ENCODE measurements around the gene ABI3BP. TPM values are rescaled to one million over a fixed set of nuclear protein-coding genes. Genes with fewer than 3 reads are reported as not detected.

Gene ABI3BP
- total RNA-seq, 1 experiment from 2014 or later = 0.28 TPM

DNA sequence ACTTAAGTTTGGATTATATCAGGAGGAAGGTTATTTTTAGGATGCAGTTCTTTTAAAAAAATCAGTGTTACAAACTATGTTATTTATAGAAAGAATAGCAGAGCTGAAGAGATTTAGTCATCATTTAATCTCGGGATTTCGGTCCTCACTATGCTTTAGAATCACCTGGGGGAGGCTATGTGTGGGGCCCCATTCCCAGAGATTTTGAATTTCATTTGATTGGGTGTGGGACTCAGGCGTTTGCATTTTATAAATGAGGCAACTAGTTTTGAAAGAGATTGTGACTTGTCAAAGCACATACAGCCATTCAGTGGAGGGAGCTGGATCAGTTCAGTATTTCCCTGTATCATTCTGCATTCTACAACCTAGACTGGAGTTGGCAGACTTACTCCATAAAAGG, 247.1 kb downstream of the ABI3BP start:
- peaks cover 16 to 57% (median 52%) of the 10 kb centered on the region in 3 experiments; a peak in 6 of 7 replicates for H3K36me3 Mint-ChIP-seq (ENCODE audit: insufficient read depth in 1 of 3, low read depth in 3 of 3)

More for the DNA sequence above, 247.1 kb downstream of the ABI3BP start:
- Histone ChIP-seq H3K4me2 (ENCODE audit: insufficient read depth, insufficient read length, low read length) (no peak overlapping the region), H3K27ac (ENCODE audit: insufficient read length, low read depth, low read length) (no peak overlapping the region), H3K56ac (ENCODE audit: insufficient read length, low read depth, low read length) (no peak overlapping the region), H3K23me2 (ENCODE audit: insufficient read length, low read depth, low read length, poor library complexity, severe bottlenecking) (no peaks in the 10 kb centered on the region), H2BK15ac (ENCODE audit: low read depth, low read length) (no peak overlapping the region), H3K9ac (ENCODE audit: extremely low read depth, insufficient read length, low read length) (no peak overlapping the region), H2BK12ac (ENCODE audit: insufficient read length, low read depth, low read length) (no peak overlapping the region), H3K14ac (ENCODE audit: insufficient read depth, low read length) (no peak overlapping the region), H4K91ac (ENCODE audit: insufficient read length, low read depth, low read length) (no peak overlapping the region), H3K79me1 (ENCODE audit: insufficient read depth, low read depth, low read length, poor library complexity, severe bottlenecking) (no peaks in the 10 kb centered on the region), H3K23ac (ENCODE audit: insufficient read length, low read depth, low read length) (no peak overlapping the region), H4K20me1 (ENCODE audit: control insufficient read depth, insufficient read depth, insufficient read length) (no peaks in the 10 kb centered on the region), H2BK120ac (ENCODE audit: low read depth, low read length, poor library complexity, severe bottlenecking) (no peak overlapping the region), H2AFZ (ENCODE audit: low read length) (no peak overlapping the region), H3K4me1 (ENCODE audit: insufficient read depth, low read length) (no peaks in the 10 kb centered on the region), H3K18ac (ENCODE audit: insufficient read length, low read depth, low read length) (no peak overlapping the region), H4K8ac (replicated peaks; ENCODE audit: insufficient read length, low read depth, low read length) (no peak overlapping the region), H2BK20ac (ENCODE audit: low read depth, low read length, poor library complexity, severe bottlenecking) (no peak overlapping the region), H3K9me3 (ENCODE audit: control insufficient read depth, low read depth, low read length) (no peaks in the 10 kb centered on the region), H3K79me2 (ENCODE audit: insufficient read depth, low read length) (no peaks in the 10 kb centered on the region), H3K27me3 (ENCODE audit: insufficient read depth, low read length) (no peaks in the 10 kb centered on the region), H3T11ph (ENCODE audit: low read length) (no peak overlapping the region), H3K4ac (ENCODE audit: low read depth, low read length) (no peak overlapping the region), H2AK5ac (ENCODE audit: insufficient read length, low read length) (no peak overlapping the region), H4K5ac (ENCODE audit: insufficient read length, low read depth, low read length) (no peak overlapping the region), H2BK5ac (ENCODE audit: insufficient read length, low read length) (no peak overlapping the region)
- Mint-ChIP-seq H3K4me3 (no peak overlapping the region), H3K9me3 (no peaks in the 10 kb centered on the region), H3K4me1 (peaks cover 6 to 19% of the 10 kb centered on the region in 2 experiments), H3K27me3 (ENCODE audit: low read depth) (no peaks in the 10 kb centered on the region), H3K27ac (0 out of 7 replicates have a peak overlapping the region, but pooled peaks of 1 of the 3 experiments have one; percentile 40)
- no CpG with 5 or more reads among the region's 3 CpGs for WGBS (ENCODE audit: extremely low coverage, insufficient read length, low lambda C conversion rate)
- TF ChIP-seq, protein P1, sequence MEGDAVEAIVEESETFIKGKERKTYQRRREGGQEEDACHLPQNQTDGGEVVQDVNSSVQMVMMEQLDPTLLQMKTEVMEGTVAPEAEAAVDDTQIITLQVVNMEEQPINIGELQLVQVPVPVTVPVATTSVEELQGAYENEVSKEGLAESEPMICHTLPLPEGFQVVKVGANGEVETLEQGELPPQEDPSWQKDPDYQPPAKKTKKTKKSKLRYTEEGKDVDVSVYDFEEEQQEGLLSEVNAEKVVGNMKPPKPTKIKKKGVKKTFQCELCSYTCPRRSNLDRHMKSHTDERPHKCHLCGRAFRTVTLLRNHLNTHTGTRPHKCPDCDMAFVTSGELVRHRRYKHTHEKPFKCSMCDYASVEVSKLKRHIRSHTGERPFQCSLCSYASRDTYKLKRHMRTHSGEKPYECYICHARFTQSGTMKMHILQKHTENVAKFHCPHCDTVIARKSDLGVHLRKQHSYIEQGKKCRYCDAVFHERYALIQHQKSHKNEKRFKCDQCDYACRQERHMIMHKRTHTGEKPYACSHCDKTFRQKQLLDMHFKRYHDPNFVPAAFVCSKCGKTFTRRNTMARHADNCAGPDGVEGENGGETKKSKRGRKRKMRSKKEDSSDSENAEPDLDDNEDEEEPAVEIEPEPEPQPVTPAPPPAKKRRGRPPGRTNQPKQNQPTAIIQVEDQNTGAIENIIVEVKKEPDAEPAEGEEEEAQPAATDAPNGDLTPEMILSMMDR (conservative IDR thresholded peaks at IDR 0.05) = no peak
- no peak for DNase-seq

Data from H9 (cell line).